Esophagus muscularis mucosa (tissue), 3 donors: ENCODE measurements around the gene PRKCE.

Experiments
- POLR2A ChIP-seq: fragments of 450-650 bp; IDR thresholded peaks from one replicate; pipeline ENCODE4 v1.6.1; 2017; ENCODE audit warnings: antibody characterized with exemption, moderate library complexity, mild to moderate bottlenecking, low read depth
- TF ChIP-seq, protein P1 (sequence below), 3 experiments: fragments of 200-600 bp in 2 of 3; fragments of 450-650 bp in 1 of 3; sonication (generic) in 2 of 3; IDR thresholded peaks; one replicate each; pipeline ENCODE4 v1.5.1; 2017 to 2019; ENCODE audit warnings: antibody characterized with exemption in 3 of 3, mild to moderate bottlenecking in 2 of 3, moderate library complexity in 1 of 3

DNA sequence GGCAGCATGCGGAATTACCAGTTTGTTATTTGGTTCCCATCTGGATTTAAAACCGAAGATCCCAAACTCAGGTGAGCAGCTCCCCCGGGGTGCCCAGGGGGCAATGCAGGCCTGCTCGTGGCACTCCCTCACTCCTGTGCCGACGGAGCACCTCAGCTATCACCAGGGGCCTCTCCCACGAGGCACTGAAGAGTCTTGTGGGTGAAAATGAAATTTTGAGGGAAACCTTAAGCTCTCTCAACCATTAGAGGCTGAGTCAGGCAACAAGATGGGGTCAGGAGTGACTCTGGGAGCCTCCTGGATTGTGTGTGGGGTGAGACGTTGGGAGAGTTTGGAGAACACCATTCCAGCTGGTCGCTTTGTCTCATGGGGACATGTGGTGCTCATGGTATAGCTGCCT, 189.0 kb downstream of the PRKCE start:
- TF ChIP-seq, protein P1, sequence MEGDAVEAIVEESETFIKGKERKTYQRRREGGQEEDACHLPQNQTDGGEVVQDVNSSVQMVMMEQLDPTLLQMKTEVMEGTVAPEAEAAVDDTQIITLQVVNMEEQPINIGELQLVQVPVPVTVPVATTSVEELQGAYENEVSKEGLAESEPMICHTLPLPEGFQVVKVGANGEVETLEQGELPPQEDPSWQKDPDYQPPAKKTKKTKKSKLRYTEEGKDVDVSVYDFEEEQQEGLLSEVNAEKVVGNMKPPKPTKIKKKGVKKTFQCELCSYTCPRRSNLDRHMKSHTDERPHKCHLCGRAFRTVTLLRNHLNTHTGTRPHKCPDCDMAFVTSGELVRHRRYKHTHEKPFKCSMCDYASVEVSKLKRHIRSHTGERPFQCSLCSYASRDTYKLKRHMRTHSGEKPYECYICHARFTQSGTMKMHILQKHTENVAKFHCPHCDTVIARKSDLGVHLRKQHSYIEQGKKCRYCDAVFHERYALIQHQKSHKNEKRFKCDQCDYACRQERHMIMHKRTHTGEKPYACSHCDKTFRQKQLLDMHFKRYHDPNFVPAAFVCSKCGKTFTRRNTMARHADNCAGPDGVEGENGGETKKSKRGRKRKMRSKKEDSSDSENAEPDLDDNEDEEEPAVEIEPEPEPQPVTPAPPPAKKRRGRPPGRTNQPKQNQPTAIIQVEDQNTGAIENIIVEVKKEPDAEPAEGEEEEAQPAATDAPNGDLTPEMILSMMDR (IDR thresholded peaks at IDR 0.05): no peak
- TF ChIP-seq POLR2A: no peak
